PC-3 (cell line): ENCODE results near the gene PPP4R3B. TPM values are rescaled to one million over a fixed set of nuclear protein-coding genes. Genes with fewer than 3 reads are reported as not detected.

Experiments used
- ATAC-seq: fragments of 200-7000 bp; cut with Tn5 transposase; 2 replicates; pipeline ENCODE4 v1.9.1; 2020; ENCODE audit warnings: mild to moderate bottlenecking, moderate library complexity
- BruUV-seq: library from RNA; stranded (reverse); fragments of 400-500 nt; replicated peaks from 2 replicates; lab custom pipeline; 2021; lab: Mats Ljungman, UMichigan
- CTCF ChIA-PET: fragments of 300-600 bp; sonication (Branson Sonifier 250); formaldehyde crosslinking; loops from one replicate; lab custom pipeline; 2022; ENCODE audit warnings: antibody characterized with exemption; lab: Charles Lee
- POLR2A ChIA-PET: fragments of 300-600 bp; sonication (Branson Sonifier 250); formaldehyde crosslinking; loops from one replicate; lab custom pipeline; 2022; ENCODE audit warnings: antibody characterized with exemption; ENCODE audit not compliant: unreplicated experiment; lab: Charles Lee
- DNase-seq: peaks from one replicate; pipeline ENCODE4 v3.0.0-alpha.2; 2015
- H2AFZ ChIP-seq: fragments of 300-600 bp; sonication (generic); 2 replicates; pipeline ENCODE4 v1.6.0; 2016; ENCODE audit warnings: antibody characterized with exemption, low read length
- H3F3A ChIP-seq: fragments of 300-600 bp; sonication (generic); one replicate; pipeline ENCODE4 v1.6.0; 2017; ENCODE audit warnings: antibody characterized with exemption, low read length, control low read depth, mild to moderate bottlenecking; ENCODE audit not compliant: unreplicated experiment
- H3K27ac ChIP-seq: fragments of 300-600 bp; sonication (generic); 2 replicates; pipeline ENCODE4 v1.5.1; 2016; ENCODE audit warnings: mild to moderate bottlenecking, low read length
- H3K27me3 ChIP-seq: fragments of 300-600 bp; sonication (generic); 2 replicates; pipeline ENCODE4 v1.6.1; 2016; ENCODE audit warnings: low read length, mixed read lengths
- H3K36me3 ChIP-seq: fragments of 300-600 bp; sonication (generic); 2 replicates; pipeline ENCODE4 v1.6.1; 2016; ENCODE audit warnings: low read depth, mixed run types, low read length, mixed read lengths
- H3K4me1 ChIP-seq: fragments of 300-600 bp; sonication (generic); 2 replicates; pipeline ENCODE4 v1.5.1; 2016; ENCODE audit warnings: low read length; ENCODE audit not compliant: insufficient read depth
- H3K4me2 ChIP-seq: fragments of 300-600 bp; sonication (generic); 2 replicates; pipeline ENCODE4 v1.6.0; 2016; ENCODE audit warnings: low read length
- H3K4me3 ChIP-seq: fragments of 300-600 bp; sonication (generic); 2 replicates; pipeline ENCODE4 v1.5.1; 2016; ENCODE audit warnings: mild to moderate bottlenecking, low read length, mixed read lengths
- H3K79me2 ChIP-seq: fragments of 300-600 bp; sonication (generic); 2 replicates; pipeline ENCODE4 v1.6.1; 2017; ENCODE audit warnings: low read length, mixed read lengths
- H3K9ac ChIP-seq: fragments of 300-600 bp; sonication (generic); 2 replicates; pipeline ENCODE4 v1.6.0; 2016; ENCODE audit warnings: mild to moderate bottlenecking, low read length
- H3K9me2 ChIP-seq: fragments of 300-600 bp; sonication (generic); replicated peaks from 2 replicates; pipeline ENCODE4 v1.6.1; 2016; ENCODE audit warnings: mixed run types, low read length, mixed read lengths
- H3K9me3 ChIP-seq: fragments of 300-600 bp; sonication (generic); 2 replicates; pipeline ENCODE4 v1.6.1; 2016; ENCODE audit warnings: low read length, mixed read lengths
- H4K20me1 ChIP-seq: fragments of 300-600 bp; sonication (generic); 2 replicates; pipeline ENCODE4 v1.6.1; 2016; ENCODE audit warnings: low read length, mixed read lengths
- CTCF ChIP-seq: fragments of 300-600 bp; sonication (generic); conservative IDR thresholded peaks from 2 replicates; pipeline ENCODE4 v1.5.1; 2017; ENCODE audit warnings: antibody characterized with exemption, low read depth, mild to moderate bottlenecking, low read length
- EZH2 ChIP-seq: fragments of 300-600 bp; sonication (generic); IDR thresholded peaks from one replicate; pipeline ENCODE4 v1.6.1; 2017; ENCODE audit warnings: antibody characterized with exemption, mild to moderate bottlenecking, low read length; ENCODE audit not compliant: unreplicated experiment
- EZH2phosphoT487 ChIP-seq: fragments of 300-600 bp; sonication (generic); IDR thresholded peaks from 2 replicates; pipeline ENCODE4 v1.6.1; 2018; ENCODE audit warnings: mild to moderate bottlenecking, antibody characterized with exemption, low read length, borderline replicate concordance
- intact Hi-C: fragments of 100-400 bp; cut with micrococcal nuclease; formaldehyde crosslinking; loops from 2 replicates; pipeline ENCODE4 v1.9.0; 2023
- total RNA-seq: library from RNA; depleted of rRNA; stranded (reverse); fragments of >200 nt; gene quantifications from 2 replicates; pipeline ENCODE4 v1.2.3, GENCODE V29; 2014

The PPP4R3B gene
- total RNA-seq, 1 experiment from 2014 or later: 38.4 TPM

- ATAC-seq: no peak
- no peak overlapping the region for H3K4me2 ChIP-seq
- CTCF ChIA-PET: no interaction called here
Measured at GRCh38 chr2:55530539-55531081, 86.8 kb downstream of the PPP4R3B start.

GRCh38 chr2:55526174-55526573 is 91.2 kb downstream of the PPP4R3B start:
- ChIA-PET CTCF (no interaction called here), POLR2A (no interaction called here)
- no TSS peak for BruUV-seq
- Histone ChIP-seq H3F3A (no peaks in the 10 kb centered on the region), H3K9me2 (no peaks in the 10 kb centered on the region), H3K27me3 (no peaks in the 10 kb centered on the region), H2AFZ (no peak overlapping the region), H3K9ac (no peak overlapping the region), H4K20me1 (no peaks in the 10 kb centered on the region), H3K4me1 (peaks cover 2% of the 10 kb centered on the region; the same call in 1 of the 2 replicates), H3K36me3 (0 out of 2 replicates have a peak, but pooled peaks cover 6% of the 10 kb centered on the region), H3K9me3 (no peaks in the 10 kb centered on the region), H3K4me3 (no peak overlapping the region), H3K79me2 (peaks cover 3% of the 10 kb centered on the region), H3K4me2 (no peak overlapping the region), H3K27ac (no peak overlapping the region)
- DNase-seq (no peak), ATAC-seq (no peak)
- TF ChIP-seq EZH2 (no peak), CTCF (no peak), EZH2phosphoT487 (no peak)
- intact Hi-C loops: no loop called here

More at GRCh38 chr2:55530539-55531081, 86.8 kb downstream of the PPP4R3B start:
- H3K4me1 ChIP-seq: no peaks in the 10 kb centered on the region
- H3K9me2 ChIP-seq: no peaks in the 10 kb centered on the region
- no peaks in the 10 kb centered on the region for H3K27me3 ChIP-seq
- POLR2A ChIA-PET: no interaction called here
- no peak for DNase-seq
- H3K9me3 ChIP-seq: no peaks in the 10 kb centered on the region
- BruUV-seq: no TSS peak
- intact Hi-C loops: no loop called here
- no peaks in the 10 kb centered on the region for H3K79me2 ChIP-seq
- H3K27ac ChIP-seq: no peak overlapping the region
- H3K9ac ChIP-seq: no peak overlapping the region
- H2AFZ ChIP-seq: no peak overlapping the region
- H3K36me3 ChIP-seq: 0 out of 2 replicates have a peak, but pooled peaks cover 2% of the 10 kb centered on the region
- no peak overlapping the region for H3K4me3 ChIP-seq
- no peaks in the 10 kb centered on the region for H4K20me1 ChIP-seq
- no peaks in the 10 kb centered on the region for H3F3A ChIP-seq
- TF ChIP-seq CTCF (no peak), EZH2phosphoT487 (no peak), EZH2 (no peak)

- ChIA-PET POLR2A (no interaction called here), CTCF (no interaction called here)
Measured at GRCh38 chr2:55524884-55525437, 92.5 kb downstream of the PPP4R3B start.

More at GRCh38 chr2:55524884-55525437, 92.5 kb downstream of the PPP4R3B start:
- no peak for TF ChIP-seq EZH2phosphoT487
- TF ChIP-seq EZH2: no peak
- no peak for TF ChIP-seq CTCF
- Histone ChIP-seq H3K79me2 (peaks cover 15% of the 10 kb centered on the region), H3K4me2 (no peak overlapping the region), H3K9me2 (no peaks in the 10 kb centered on the region), H3K4me1 (peaks cover 10% of the 10 kb centered on the region; the same call in 1 of the 2 replicates), H3K36me3 (0 out of 2 replicates have a peak, but pooled peaks cover 6% of the 10 kb centered on the region), H4K20me1 (no peaks in the 10 kb centered on the region), H3K27ac (no peak overlapping the region), H2AFZ (no peak overlapping the region), H3K9me3 (no peaks in the 10 kb centered on the region), H3K27me3 (no peaks in the 10 kb centered on the region), H3K4me3 (no peak overlapping the region), H3F3A (no peaks in the 10 kb centered on the region), H3K9ac (no peak overlapping the region)
- DNase-seq (no peak), ATAC-seq (no peak)
- intact Hi-C loops: no loop called here
- BruUV-seq: no TSS peak
